ENCODE data around the gene MEOX2.

The MEOX2 gene

GRCh38 chr7:15607529-15608210 lies 78.8 kb downstream of the MEOX2 start:
- no peak for DNase-seq

GRCh38 chr7:15606561-15606960 lies 79.9 kb downstream of the MEOX2 start:
- no peak for DNase-seq

GRCh38 chr7:15604166-15604565 lies 82.3 kb downstream of the MEOX2 start:
- no peak for DNase-seq

GRCh38 chr7:15603124-15603523 lies 83.4 kb downstream of the MEOX2 start:
- no peak for DNase-seq

GRCh38 chr7:15602236-15602635 lies 84.2 kb downstream of the MEOX2 start:
- DNase-seq = no peak

- DNase-seq = no peak
Measured at GRCh38 chr7:15601175-15601574, 85.3 kb downstream of the MEOX2 start.

- DNase-seq = no peak
Measured at GRCh38 chr7:15600298-15600697, 86.2 kb downstream of the MEOX2 start.

GRCh38 chr7:15594461-15594860 lies 92.0 kb downstream of the MEOX2 start:
- no peak for DNase-seq

- no peak for DNase-seq
Measured at GRCh38 chr7:15593382-15593781, 93.1 kb downstream of the MEOX2 start.

- no peak for DNase-seq
Measured at GRCh38 chr7:15586266-15586665, 100.2 kb downstream of the MEOX2 start.

- no peak for DNase-seq
Measured at GRCh38 chr7:15584575-15584974, 101.9 kb downstream of the MEOX2 start.

- DNase-seq = no peak
Measured at GRCh38 chr7:15582773-15583172, 103.7 kb downstream of the MEOX2 start.

GRCh38 chr7:15581352-15581951 lies 105.0 kb downstream of the MEOX2 start:
- no peak for DNase-seq

- DNase-seq = no peak
Measured at GRCh38 chr7:15580604-15581351, 105.7 kb downstream of the MEOX2 start.

GRCh38 chr7:15577600-15577999 lies 108.9 kb downstream of the MEOX2 start:
- no peak for DNase-seq

GRCh38 chr7:15571301-15571878 lies 115.1 kb downstream of the MEOX2 start:
- DNase-seq = no peak

GRCh38 chr7:15567652-15568051 lies 118.8 kb downstream of the MEOX2 start:
- no peak for DNase-seq

- DNase-seq = no peak
Measured at GRCh38 chr7:15567036-15567435, 119.4 kb downstream of the MEOX2 start.

- DNase-seq = no peak
Measured at GRCh38 chr7:15566476-15566875, 120.0 kb downstream of the MEOX2 start.

GRCh38 chr7:15561835-15562234 lies 124.6 kb downstream of the MEOX2 start, which contains the start of gene AGMO:
AGMO (minus strand) TSS chr7:15562015.
- no peak for DNase-seq

All from MV-4-11 (cell line).